ENCODE results near the gene PPM1B. TPM values are rescaled to one million over a fixed set of nuclear protein-coding genes. Genes with fewer than 3 reads are reported as not detected.

The PPM1B gene
- total and polyA plus RNA-seq, 2 of the 8 experiments (the other 6 are each of a cell fraction or from before 2014, with no cell fraction given): 43.6 to 126 TPM

DNA sequence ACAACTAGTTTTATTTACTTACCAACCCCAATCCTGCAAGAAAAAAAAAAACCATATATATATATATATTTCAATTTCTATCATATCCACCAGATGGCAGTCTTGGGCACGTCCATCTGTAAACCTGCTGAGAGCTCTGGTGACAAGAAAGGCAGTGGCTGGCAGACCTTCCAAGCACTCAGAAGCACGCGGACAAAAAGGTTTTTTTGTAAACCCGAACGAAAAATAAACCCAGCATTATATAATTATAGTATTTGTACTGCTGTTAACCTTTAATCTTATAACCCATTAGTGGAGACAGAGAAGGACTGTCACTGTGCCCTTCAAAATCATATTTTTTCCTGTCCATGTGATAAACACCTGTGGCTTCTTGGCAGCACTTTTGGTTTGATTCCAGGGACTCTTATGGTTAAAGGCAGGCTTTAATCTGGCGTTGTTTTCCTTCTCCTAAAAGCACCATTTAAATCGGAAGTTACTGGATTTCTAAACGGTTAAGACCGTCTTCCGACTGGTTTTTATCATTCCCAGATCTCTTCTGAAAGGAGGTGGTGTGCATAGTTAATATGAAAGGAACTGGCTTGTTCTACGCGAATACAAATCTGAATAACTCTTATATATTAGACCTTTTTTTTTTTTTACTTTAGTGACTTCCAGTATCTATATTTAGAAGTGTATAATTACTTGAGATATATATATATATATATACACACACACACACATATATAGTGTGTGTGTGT is 75.6 kb downstream of the PPM1B start:
- Histone ChIP-seq H3K56ac (replicated peaks; ENCODE audit: insufficient read length, low read depth, low read length) (no peak overlapping the region), H2BK12ac (ENCODE audit: low read depth, low read length) (no peak overlapping the region), H2BK5ac (ENCODE audit: low read depth, low read length) (no peak overlapping the region), H3K14ac (ENCODE audit: insufficient read length) (no peak overlapping the region), H3K9me3 (ENCODE audit: insufficient read depth in 2 of 2, low read depth in 1 of 2, low read length in 1 of 2) (no peaks in the 10 kb centered on the region), H3K79me2 (ENCODE audit: control insufficient read depth in 1 of 2, insufficient read depth in 2 of 2, low read length in 2 of 2) (no peaks in the 10 kb centered on the region), H4K91ac (replicated peaks; ENCODE audit: insufficient read length, low read length) (no peak overlapping the region), H2AFZ (ENCODE audit: low read length) (0 out of 2 replicates have a peak overlapping the region, but pooled peaks have one; percentile 6), H3K23ac (ENCODE audit: insufficient read length) (no peak overlapping the region), H3K9ac (replicated peaks in 1 of 4; ENCODE audit: extremely low read depth in 1 of 4, low read depth in 3 of 4, low read length in 3 of 4) (no peak overlapping the region), H4K8ac (ENCODE audit: extremely low read depth, insufficient read depth, low read length) (no peak overlapping the region), H2AK5ac (ENCODE audit: low read depth, low read length) (no peak overlapping the region), H3K23me2 (ENCODE audit: low read depth, low read length) (no peaks in the 10 kb centered on the region), H3K4me3 (ENCODE audit: extremely low read depth in 1 of 4, insufficient read depth in 2 of 4, low read depth in 3 of 4, low read length in 4 of 4) (peak overlapping the region in 2 of 4 experiments; percentile 11 to 35; a peak in 1 of 8 replicates), H3K18ac (ENCODE audit: extremely low read depth, low read length) (no peak overlapping the region), H4K5ac (ENCODE audit: insufficient read length, low read depth, low read length) (no peak overlapping the region), H2BK15ac (ENCODE audit: low read length) (no peak overlapping the region), H3K4ac (replicated peaks; ENCODE audit: insufficient read length, low read depth, low read length) (no peak overlapping the region), H3K4me1 (replicated peaks in 1 of 4; ENCODE audit: control insufficient read depth in 3 of 4, insufficient read depth in 4 of 4, low read length in 3 of 4) (peaks cover 2 to 8% (median 2%) of the 10 kb centered on the region in 4 experiments; a peak in 5 of 7 replicates), H2BK20ac (ENCODE audit: low read length) (no peak overlapping the region), H3K27ac (ENCODE audit: low read depth, low read length) (no peak overlapping the region), H3K79me1 (ENCODE audit: low read depth, low read length) (no peaks in the 10 kb centered on the region), H4K20me1 (replicated peaks in 1 of 2; ENCODE audit: control insufficient read depth in 1 of 2, insufficient read depth in 2 of 2, low read length in 2 of 2) (no peaks in the 10 kb centered on the region), H3K27me3 (replicated peaks in 1 of 4; ENCODE audit: control insufficient read depth in 3 of 4, extremely low read depth in 1 of 4, insufficient read depth in 3 of 4, low read length in 3 of 4) (no peaks in the 10 kb centered on the region), H3K4me2 (ENCODE audit: insufficient read depth in 1 of 2, low read depth in 2 of 2, low read length in 2 of 2) (no peak overlapping the region; a peak in 2 of 4 replicates), H2BK120ac (replicated peaks; ENCODE audit: low read depth, low read length) (no peak overlapping the region), H3K36me3 (ENCODE audit: control insufficient read depth in 2 of 4, insufficient read depth in 4 of 4, low read length in 3 of 4) (no peaks in the 10 kb centered on the region)
- ChIA-PET POLR2A (ENCODE audit: partially characterized antibody) (interaction anchor here (0.7 kb wide), 1 partner anchor 189 kb away, joined by 5 read pairs; no protein-coding TSS in a partner anchor), CTCF (ENCODE audit: partially characterized antibody) (interaction anchor here (0.6 to 3.6 kb wide), 12 partner anchors 29 to 432 kb away, joined by 3 to 13 read pairs (median 4); no protein-coding TSS in a partner anchor)
- no peak for DNase-seq (ENCODE audit: low read depth in 1 of 2, low spot score in 2 of 2)
- WGBS, 2 experiments (ENCODE audit: extremely low coverage in 1 of 2, insufficient coverage in 1 of 2, insufficient read length in 1 of 2, insufficient replicate concordance in 2 of 2, low coverage in 1 of 2, low lambda C conversion rate in 2 of 2, missing lambda C conversion rate in 1 of 2): 51% methylated on average over 12 of the region's 12 CpGs; no CpG with 5 or more reads in 1 of the 2 experiments
- FAIRE-seq: no peak
- no peak for TF ChIP-seq CBX8 (IDR thresholded peaks at IDR 0.05; ENCODE audit: borderline replicate concordance, low read depth, low read length)
- no peak for TF ChIP-seq USF2 (IDR thresholded peaks at IDR 0.05; ENCODE audit: low read length)
- no peak for TF ChIP-seq SIRT6 (IDR thresholded peaks at IDR 0.05; ENCODE audit: low read length)
- TF ChIP-seq, protein P1, sequence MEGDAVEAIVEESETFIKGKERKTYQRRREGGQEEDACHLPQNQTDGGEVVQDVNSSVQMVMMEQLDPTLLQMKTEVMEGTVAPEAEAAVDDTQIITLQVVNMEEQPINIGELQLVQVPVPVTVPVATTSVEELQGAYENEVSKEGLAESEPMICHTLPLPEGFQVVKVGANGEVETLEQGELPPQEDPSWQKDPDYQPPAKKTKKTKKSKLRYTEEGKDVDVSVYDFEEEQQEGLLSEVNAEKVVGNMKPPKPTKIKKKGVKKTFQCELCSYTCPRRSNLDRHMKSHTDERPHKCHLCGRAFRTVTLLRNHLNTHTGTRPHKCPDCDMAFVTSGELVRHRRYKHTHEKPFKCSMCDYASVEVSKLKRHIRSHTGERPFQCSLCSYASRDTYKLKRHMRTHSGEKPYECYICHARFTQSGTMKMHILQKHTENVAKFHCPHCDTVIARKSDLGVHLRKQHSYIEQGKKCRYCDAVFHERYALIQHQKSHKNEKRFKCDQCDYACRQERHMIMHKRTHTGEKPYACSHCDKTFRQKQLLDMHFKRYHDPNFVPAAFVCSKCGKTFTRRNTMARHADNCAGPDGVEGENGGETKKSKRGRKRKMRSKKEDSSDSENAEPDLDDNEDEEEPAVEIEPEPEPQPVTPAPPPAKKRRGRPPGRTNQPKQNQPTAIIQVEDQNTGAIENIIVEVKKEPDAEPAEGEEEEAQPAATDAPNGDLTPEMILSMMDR (IDR thresholded peaks at IDR 0.05; ENCODE audit: control extremely low read depth in 1 of 3, insufficient read depth in 1 of 3, low read depth in 1 of 3, low read length in 3 of 3): peak in 2 of 3 experiments; percentile 33 to 59; a peak in 3 of 4 replicates
- no peak for TF ChIP-seq SRF (IDR thresholded peaks at IDR 0.05; ENCODE audit: low read depth, low read length)
- TF ChIP-seq PHF8 (conservative IDR thresholded peaks at IDR 0.05; ENCODE audit: low read depth, low read length): no peak
- TF ChIP-seq SP1 (IDR thresholded peaks at IDR 0.05; ENCODE audit: low read depth, low read length): no peak
- no peak for TF ChIP-seq RFX5 (IDR thresholded peaks at IDR 0.05; ENCODE audit: borderline replicate concordance, low read depth, low read length)
